ENCODE data around the gene FSTL5.

DNA sequence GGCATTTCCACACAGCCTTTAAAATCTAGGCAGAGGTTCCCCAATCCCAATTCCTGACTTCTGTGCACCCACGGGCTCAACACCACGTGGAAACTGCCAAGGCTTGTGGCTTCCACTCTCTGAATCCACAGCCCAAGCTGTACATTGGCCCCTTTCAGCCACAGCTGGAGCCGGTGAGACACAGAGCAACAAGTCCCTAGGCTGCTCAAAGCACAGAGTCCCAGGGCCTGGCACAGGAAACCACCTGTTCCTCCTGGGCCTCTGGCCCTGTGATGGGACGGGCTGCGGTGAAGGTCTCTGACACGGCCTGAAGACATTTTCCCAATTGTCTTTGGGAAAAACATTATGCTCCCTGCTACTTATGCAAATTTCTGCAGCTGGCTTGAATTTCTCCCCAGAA, 500.0 kb downstream of the FSTL5 start:
- TF ChIP-seq FOXM1 (IDR thresholded peaks at IDR 0.05; ENCODE audit: borderline replicate concordance) (no peak), SP1 (IDR thresholded peaks at IDR 0.05) (no peak), BHLHE40 (IDR thresholded peaks at IDR 0.05; ENCODE audit: borderline replicate concordance) (no peak), HDGF (IDR thresholded peaks at IDR 0.05; ENCODE audit: borderline replicate concordance) (no peak), ZNF384 (IDR thresholded peaks at IDR 0.05) (no peak), LEF1 (IDR thresholded peaks at IDR 0.05; ENCODE audit: borderline replicate concordance) (no peak), ELF4 (IDR thresholded peaks at IDR 0.05) (no peak), FOXK2 (IDR thresholded peaks at IDR 0.05) (no peak), SUZ12 (IDR thresholded peaks at IDR 0.05) (no peak), NFRKB (IDR thresholded peaks at IDR 0.05) (no peak), FOXA1 (IDR thresholded peaks at IDR 0.05) (no peak)
